Activated CD4-positive, CD25-positive, alpha-beta regulatory T cell (primary cell): ENCODE measurements around the gene CNST.
"Not testable (repeated sequence)": the region's sequence is repeated elsewhere in the genome, so short reads cannot be mapped to it uniquely, and the experiment has no call there.

ENCODE experiments used
- DNase-seq, 4 experiments: peaks; one replicate each; lab custom pipeline; 2025; lab: John Stamatoyannopoulos, UW

CNST gene

GRCh38 chr1:246618240-246618808, 52.1 kb downstream of the CNST start:
- DNase-seq = no peak

DNA sequence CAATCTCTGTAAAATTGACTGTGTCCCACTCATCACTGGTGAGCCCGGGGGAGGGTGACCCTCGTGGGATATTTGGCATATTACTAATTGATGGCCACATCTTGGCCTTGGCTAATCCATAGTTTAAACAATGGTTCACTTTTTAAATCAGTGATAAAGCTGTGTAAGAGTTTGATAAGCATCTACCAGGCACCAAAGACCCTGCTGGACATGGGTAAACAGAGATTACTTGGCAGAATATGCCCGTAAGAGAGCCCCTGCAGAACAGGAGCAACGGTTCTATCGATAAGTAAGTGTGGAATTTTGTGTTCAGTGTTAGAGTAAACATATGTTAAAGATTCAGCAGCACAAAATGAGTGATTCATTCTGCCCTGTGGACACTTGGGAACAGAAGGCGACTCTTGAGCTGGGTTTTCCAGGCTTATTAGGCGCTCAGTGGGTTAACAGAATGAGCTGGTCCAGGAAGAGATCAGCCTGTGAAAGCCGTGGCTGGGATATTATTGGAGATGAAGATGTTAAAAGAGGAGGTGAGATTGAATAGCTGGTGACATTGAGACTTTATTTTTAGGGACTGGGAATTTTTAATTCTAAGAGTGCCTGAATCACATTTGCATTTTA, 55.9 kb downstream of the CNST start:
- DNase-seq = no peak

DNA sequence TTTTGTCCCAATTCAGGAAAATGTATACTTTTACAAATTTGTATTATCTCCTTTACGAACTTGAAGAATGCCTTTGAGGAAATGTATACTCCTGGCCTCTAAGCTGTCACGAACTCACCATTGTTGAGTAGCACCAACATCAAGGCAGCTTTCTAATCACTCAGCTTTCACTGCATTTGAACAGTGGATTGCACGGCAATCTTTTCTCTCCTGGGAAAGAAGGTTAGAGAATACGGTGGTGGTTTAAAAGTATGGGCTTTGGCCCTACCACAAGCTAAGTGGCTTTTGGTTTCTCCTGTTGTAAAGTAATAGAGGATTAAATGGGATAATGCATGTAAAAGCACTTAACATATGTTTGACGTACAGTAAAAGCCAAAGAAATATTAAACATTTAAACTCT, 57.8 kb downstream of the CNST start:
- DNase-seq = no peak

GRCh38 chr1:246629030-246629429, 62.8 kb downstream of the CNST start:
- DNase-seq = no peak

GRCh38 chr1:246629976-246630375, 63.7 kb downstream of the CNST start:
- no peak for DNase-seq

DNA sequence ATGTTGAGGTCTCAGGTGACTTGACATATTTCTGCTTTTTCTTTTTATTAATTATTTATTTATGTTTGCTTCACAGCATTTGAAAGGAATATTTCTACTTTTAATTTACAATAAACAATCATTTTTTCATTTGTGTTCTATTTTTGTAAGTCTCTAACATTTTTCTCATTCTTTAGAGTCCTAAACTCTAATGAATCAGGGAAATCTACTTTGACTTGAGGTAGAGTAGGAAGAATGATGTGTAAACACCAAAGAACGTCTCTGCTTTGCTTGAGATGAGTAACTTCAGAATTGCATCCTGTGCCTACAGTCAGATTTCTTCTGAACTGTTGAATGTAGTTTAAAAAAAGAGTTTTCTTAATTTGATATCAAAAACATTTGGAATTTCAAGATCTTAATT, 65.2 kb downstream of the CNST start:
- no peak for DNase-seq

DNA sequence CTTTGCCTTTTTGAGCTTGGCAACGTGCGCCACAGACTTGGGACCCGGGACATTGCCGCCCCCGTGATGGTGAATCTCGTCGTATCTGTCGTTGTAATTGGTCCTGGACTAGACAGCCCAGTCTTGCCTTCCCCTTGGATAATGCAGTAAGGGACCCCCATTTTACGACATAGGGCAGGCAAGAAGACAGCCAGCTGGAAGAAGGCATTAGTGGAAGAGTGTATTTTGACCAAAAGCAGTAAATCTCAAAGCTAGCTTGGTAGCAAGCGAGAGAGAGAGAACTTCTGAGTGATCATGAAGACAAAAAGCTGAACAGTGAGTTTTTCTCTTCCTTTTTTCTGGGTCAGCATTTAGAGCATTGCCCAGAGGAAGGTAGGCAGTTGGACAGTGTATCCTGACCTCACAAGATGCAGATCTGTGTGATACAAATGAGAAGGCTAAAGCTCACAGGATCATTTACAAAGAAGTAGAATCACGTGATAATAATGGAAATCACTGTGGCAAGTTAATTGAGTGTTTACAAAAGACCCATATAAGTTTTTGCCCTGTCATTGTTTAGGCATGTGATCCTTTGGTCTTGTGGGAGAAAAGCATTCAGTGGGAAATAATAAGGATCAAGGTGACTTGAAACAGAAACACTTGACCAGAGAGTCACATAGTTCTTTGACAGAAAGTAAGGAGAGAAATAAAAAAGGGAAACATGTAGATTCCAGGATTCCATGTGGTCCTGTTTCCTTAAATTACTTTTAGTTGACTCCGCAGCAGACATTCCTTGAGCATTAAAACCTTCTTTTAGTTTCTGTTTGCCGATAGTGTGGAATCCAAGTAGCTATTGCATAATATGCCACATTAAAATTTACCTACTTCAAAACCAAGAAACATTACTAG, 66.3 kb downstream of the CNST start:
- DNase-seq = no peak

- not testable (repeated sequence) for DNase-seq
Measured at GRCh38 chr1:246634659-246635058, 68.4 kb downstream of the CNST start.

GRCh38 chr1:246638941-246639655, 72.8 kb downstream of the CNST start:
- DNase-seq = no peak

- no peak for DNase-seq
Measured at GRCh38 chr1:246639732-246640131, 73.5 kb downstream of the CNST start.

DNA sequence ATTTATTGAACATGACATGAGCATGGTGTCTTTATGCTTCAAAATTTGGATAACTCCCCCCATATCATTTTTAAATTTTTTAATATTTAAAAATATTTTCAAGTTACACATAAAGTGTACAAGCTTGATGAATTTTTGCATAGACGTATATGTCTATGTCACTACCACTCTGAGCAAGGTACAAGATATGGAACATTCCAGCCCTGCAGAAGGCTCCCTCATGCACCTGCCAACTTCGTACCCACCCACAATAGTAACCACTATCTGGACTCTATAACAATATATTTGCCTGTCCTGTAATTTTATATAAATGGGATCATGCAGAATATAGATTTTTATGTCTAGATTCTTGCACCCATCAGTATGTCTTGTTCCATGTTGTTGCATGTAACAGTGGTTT, 74.5 kb downstream of the CNST start:
- DNase-seq = no peak

- no peak for DNase-seq
Measured at GRCh38 chr1:246641394-246641793, 75.1 kb downstream of the CNST start.

DNA sequence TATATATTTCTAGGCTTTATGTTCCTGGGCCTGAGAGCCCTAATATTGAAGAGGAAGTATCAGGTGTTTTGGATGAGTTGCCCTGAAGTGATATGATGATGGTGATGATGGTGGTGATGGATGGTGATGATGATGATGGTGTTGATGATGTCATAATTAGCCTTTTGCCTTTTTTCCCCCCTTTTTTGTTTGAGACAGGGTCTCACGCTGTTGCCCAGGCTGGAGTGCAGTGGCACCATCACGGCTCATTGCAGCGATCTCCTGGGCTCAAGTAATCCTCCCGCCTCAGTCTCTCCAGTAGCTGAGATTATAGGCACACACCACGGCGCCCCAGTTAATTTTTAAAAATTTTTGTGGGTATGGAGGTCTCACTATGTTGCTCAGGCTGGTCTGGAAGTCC, 76.5 kb downstream of the CNST start:
- DNase-seq = no peak

DNA sequence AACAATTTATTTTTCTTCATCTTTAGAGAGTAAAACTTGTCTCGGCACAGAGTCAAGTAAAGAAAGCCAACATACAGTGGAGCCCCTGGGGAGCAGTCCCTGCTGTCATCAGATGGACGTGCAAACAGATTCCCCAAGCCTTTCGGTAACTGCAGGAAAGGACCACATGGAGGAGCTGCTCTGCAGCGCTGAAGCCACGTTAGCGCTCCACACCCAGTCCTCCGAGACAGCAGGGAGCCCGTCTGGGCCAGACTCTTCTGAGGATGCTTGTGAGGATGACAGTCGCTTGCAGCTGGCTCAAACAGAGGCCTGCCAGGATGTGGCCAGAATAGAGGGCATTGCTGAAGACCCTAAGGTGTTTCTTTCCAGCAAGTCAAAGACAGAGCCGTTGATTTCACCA, 80.9 kb downstream of the CNST start:
- no peak for DNase-seq

DNA sequence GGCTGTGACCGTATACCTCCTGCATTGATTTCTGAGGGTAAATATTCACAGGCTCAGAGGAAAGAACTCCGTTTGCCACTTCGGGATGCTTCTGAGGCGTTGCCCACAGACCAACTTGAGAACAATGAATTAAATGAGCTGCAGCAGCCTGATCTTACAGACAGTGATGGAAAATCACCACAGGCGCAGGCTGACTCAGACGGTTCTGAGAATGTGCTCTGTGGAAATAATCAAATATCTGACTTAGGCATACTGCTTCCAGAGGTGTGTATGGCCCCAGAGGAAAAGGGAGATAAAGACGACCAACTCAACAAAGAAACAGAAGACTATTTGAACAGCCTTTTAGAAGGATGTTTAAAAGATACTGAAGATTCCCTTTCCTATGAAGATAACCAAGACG, 81.3 kb downstream of the CNST start:
- DNase-seq = no peak

DNA sequence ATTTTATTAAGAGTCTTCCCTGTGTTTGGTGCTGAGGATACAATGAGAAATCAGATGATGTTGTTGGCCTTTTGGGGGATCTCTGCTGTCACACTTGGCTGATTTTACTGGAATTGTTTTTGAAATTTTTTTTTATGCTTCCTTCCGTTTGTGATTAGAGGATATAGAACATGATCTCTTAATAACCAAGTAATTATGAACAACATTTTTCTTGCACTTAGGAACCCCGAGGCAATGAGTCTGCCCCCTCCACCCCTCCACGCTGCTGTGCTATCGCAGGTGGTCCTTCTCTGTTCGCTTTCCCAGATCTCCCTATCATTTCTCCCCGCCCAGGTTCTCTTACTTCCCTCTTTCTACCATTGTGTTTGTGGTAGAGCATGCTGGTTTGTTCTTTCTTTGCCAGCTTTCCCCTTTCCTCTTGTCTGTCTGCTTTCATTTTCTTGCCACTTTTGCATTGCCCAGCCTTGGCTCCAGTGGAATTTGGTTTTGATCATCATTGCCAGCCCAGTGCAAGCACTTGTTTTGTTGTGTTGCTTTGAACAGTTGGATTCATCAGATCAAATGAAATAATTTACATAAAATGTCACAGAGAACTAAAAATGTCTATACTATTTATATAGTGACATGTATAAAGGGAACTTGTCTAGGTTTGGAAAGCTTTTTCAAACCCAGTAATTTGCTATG, 84.9 kb downstream of the CNST start:
- no peak for DNase-seq

GRCh38 chr1:246658567-246658966, 92.3 kb downstream of the CNST start:
- DNase-seq = no peak

DNA sequence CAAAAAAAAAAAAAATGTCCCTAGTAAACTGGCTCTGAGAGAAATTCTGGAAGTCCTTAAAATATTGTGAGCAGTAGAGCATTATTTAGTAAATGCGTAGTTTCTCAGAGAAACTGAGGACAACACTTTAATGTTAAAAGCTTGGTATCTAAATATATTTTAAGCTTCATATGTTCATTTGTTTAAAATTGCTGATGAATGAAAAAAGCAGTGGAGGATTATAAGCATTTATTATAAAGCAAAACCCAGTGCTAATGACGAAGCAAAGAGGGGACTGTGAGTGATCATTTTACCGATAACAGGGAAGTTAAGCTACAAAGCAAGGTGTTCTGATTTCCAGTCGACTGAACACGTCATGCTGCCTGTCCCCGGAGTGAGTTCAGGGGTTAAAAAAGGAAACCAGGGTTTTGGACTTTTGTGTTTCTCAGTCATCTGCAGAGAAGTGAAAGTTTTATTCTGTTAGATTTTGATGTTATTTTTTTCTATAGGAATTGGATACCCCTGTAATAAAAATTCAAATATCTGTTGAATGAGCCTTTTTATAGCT, 93.4 kb downstream of the CNST start:
- no peak for DNase-seq

- no peak for DNase-seq
Measured at GRCh38 chr1:246661451-246661850, 95.2 kb downstream of the CNST start.

GRCh38 chr1:246667773-246668172, 101.5 kb downstream of the CNST start:
- DNase-seq = no peak

- no peak for DNase-seq
Measured at GRCh38 chr1:246669659-246670058, 103.4 kb downstream of the CNST start.

DNA sequence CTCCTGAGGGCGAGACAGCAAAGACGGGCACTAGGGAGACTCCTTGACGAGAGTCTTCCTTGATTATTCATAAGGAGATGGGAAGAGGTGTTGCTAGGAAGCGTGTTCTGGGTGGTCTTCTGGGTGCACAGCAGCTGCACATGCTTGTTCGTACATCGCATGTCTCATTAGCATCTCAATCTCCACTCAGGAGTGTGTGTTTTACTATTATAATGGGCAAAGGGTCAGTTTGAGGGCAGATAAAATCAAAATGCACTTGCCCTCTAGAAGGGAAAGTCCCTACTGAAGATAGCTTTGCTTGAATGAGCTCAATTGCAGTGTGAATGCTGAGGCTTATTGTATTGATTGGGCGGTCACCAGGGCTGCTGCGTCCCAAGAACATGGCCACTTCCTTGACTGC, 107.8 kb downstream of the CNST start:
- no peak for DNase-seq
